ENCODE data around the gene RNF125. TPM values are rescaled to one million over a fixed set of nuclear protein-coding genes. Genes with fewer than 3 reads are reported as not detected.

The RNF125 gene
- total and polyA plus RNA-seq, 9 of the 15 experiments (the other 6 are each of a cell fraction or from before 2014, with no cell fraction given): 0.01 to 0.29 (median 0.07) TPM; not detected in 1

DNA sequence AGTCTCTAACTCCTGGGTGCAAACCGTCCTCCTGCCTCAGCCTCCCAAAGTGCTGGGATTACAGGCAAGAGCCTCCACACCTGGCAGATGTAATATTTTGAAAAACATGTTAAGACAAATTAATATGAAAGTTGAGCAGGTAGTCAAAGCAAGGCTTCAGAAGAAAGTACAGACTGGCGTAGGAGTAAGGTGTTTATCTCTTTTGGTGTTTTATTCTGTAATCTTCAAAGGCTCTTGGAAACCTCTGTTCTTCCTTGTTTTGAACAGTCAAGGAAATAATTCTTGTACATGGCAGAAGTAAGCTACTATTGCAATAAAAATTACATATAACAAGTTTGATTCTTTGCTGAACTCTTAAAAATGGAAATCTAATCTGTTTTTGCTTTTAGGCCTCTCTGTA is 78.3 kb downstream of the RNF125 start:
- intact Hi-C loops (cut with micrococcal nuclease): loop anchor here (10.0 kb wide), 1 partner anchor 992 kb away; the partner anchor contains the start of gene DSC2

DNA sequence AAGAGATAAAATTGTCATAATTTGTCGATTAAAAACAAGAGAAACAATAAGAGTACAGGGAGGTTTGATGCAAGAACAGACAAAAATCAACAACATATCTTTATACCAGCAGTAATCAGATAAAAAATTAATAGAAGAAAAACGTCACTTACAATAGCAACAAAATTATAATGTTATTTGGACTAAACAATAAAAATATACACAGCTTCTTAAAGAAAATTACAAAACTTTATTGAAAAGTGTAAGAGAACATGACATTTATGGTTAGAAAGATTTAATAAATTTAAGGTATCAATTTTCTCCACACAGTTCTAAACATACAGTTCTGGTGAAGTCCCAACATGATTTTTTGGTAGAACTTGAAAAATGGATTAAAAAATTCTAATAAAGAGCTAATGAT is 85.9 kb downstream of the RNF125 start:
- Histone ChIP-seq H2AFZ (ENCODE audit: low read depth, low read length) (no peak overlapping the region), H3K4me1 (replicated peaks in 1 of 2; ENCODE audit: control insufficient read depth in 2 of 2, insufficient read depth in 2 of 2, low read length in 2 of 2) (peaks cover 0 to 2% of the 10 kb centered on the region in 2 experiments; a peak in 3 of 5 replicates), H3K9ac (ENCODE audit: insufficient read depth in 1 of 2, low read depth in 2 of 2, low read length in 2 of 2) (no peak overlapping the region), H3K9me3 (replicated peaks; ENCODE audit: control insufficient read depth, insufficient read depth, low read depth, low read length) (no peaks in the 10 kb centered on the region), H3K4me3 (no peak overlapping the region), H3K4me2 (ENCODE audit: insufficient read depth, low read length) (no peak overlapping the region), H3K27me3 (ENCODE audit: control insufficient read depth in 2 of 2, insufficient read depth in 2 of 2, low read length in 2 of 2) (no peaks in the 10 kb centered on the region), H3K36me3 (ENCODE audit: control insufficient read depth, insufficient read depth, low read length) (peaks cover 47% of the 10 kb centered on the region; the same call in 2 of the 3 replicates), H3K79me2 (ENCODE audit: control insufficient read depth, insufficient read depth, low read length) (peaks cover 95% of the 10 kb centered on the region), H3K9me1 (ENCODE audit: control insufficient read depth, insufficient read depth, low read length) (no peaks in the 10 kb centered on the region), H4K20me1 (replicated peaks; ENCODE audit: control insufficient read depth, insufficient read depth, low read length) (no peaks in the 10 kb centered on the region), H3K27ac (ENCODE audit: extremely low read depth, low read depth, low read length) (no peak overlapping the region)
- ATAC-seq: no peak
- WGBS (ENCODE audit: insufficient coverage, low coverage, missing lambda C conversion rate): 69% methylated on average over 2 of the region's 2 CpGs
- BruUV-seq (replicated peaks): no TSS peak
- in situ Hi-C loops (cut with MboI) (no loop called here), intact Hi-C loops (cut with micrococcal nuclease) (no loop called here)
- DNase-seq (ENCODE audit: extremely low read depth in 1 of 4, low spot score in 3 of 4): no peak
- ChIA-PET CTCF (ENCODE audit: low intra/inter-chr PET ratio) (no interaction called here), POLR2A (interaction anchor here (1.0 to 1.9 kb wide), 4 partner anchors 9 to 18 kb away, joined by 3 to 8 read pairs (median 6); partner anchors contain the start of gene RNF138)
- peak; percentile 69 for TF ChIP-seq ZBTB40 (IDR thresholded peaks at IDR 0.05)
- TF ChIP-seq ZBTB40 (CRISPR knock-in tag; IDR thresholded peaks at IDR 0.05): no peak
- TF ChIP-seq NCOA4 (IDR thresholded peaks at IDR 0.05; ENCODE audit: partially characterized antibody): no peak
- FAIRE-seq: no peak

More for the DNA sequence above, 78.3 kb downstream of the RNF125 start:
- H4K20me1 ChIP-seq (replicated peaks; ENCODE audit: control insufficient read depth, insufficient read depth, low read length): peaks cover 4% of the 10 kb centered on the region
- H3K9me1 ChIP-seq (ENCODE audit: control insufficient read depth, insufficient read depth, low read length): no peaks in the 10 kb centered on the region
- DNase-seq (ENCODE audit: extremely low read depth in 1 of 4, low spot score in 3 of 4) (no peak), FAIRE-seq (no peak), ATAC-seq (no peak)
- H3K79me2 ChIP-seq (ENCODE audit: control insufficient read depth, insufficient read depth, low read length): peaks cover 93% of the 10 kb centered on the region
- H3K27me3 ChIP-seq (ENCODE audit: control insufficient read depth in 2 of 2, insufficient read depth in 2 of 2, low read length in 2 of 2): no peaks in the 10 kb centered on the region
- in situ Hi-C loops (cut with MboI): no loop called here
- CTCF ChIA-PET (ENCODE audit: low intra/inter-chr PET ratio): no interaction called here
- H3K27ac ChIP-seq (ENCODE audit: extremely low read depth, low read depth, low read length): no peak overlapping the region
- H3K36me3 ChIP-seq (ENCODE audit: control insufficient read depth, insufficient read depth, low read length): peaks cover 59% of the 10 kb centered on the region
- peaks cover 21 to 28% of the 10 kb centered on the region in 2 experiments; a peak in 4 of 5 replicates for H3K4me1 ChIP-seq (replicated peaks in 1 of 2; ENCODE audit: control insufficient read depth in 2 of 2, insufficient read depth in 2 of 2, low read length in 2 of 2)
- no peak overlapping the region for H3K4me3 ChIP-seq
- 0 out of 4 replicates have a peak overlapping the region, but pooled peaks of 1 of the 2 experiments have one; percentile 36 for H3K9ac ChIP-seq (ENCODE audit: insufficient read depth in 1 of 2, low read depth in 2 of 2, low read length in 2 of 2)
- no TSS peak for BruUV-seq (replicated peaks)
- H3K9me3 ChIP-seq (replicated peaks; ENCODE audit: control insufficient read depth, insufficient read depth, low read depth, low read length): no peaks in the 10 kb centered on the region
- 68% methylated on average over 2 of the region's 2 CpGs for WGBS (ENCODE audit: insufficient coverage, low coverage, missing lambda C conversion rate)
- no peak for TF ChIP-seq TEAD1 (CRISPR knock-in tag; IDR thresholded peaks at IDR 0.05)
- H3K4me2 ChIP-seq (ENCODE audit: insufficient read depth, low read length): no peak overlapping the region
- no peak overlapping the region for H2AFZ ChIP-seq (ENCODE audit: low read depth, low read length)
- POLR2A ChIA-PET: interaction anchor here (0.8 to 3.1 kb wide), 3 partner anchors 11 to 25 kb away, joined by 3 to 11 read pairs (median 6); no protein-coding TSS in a partner anchor
